ENCODE measurements around the gene ZBTB7C. TPM values are rescaled to one million over a fixed set of nuclear protein-coding genes. Genes with fewer than 3 reads are reported as not detected.

Gene ZBTB7C
- total and polyA plus RNA-seq, 9 of the 15 experiments (the other 6 are each of a cell fraction or from before 2014, with no cell fraction given), result not detected

DNA sequence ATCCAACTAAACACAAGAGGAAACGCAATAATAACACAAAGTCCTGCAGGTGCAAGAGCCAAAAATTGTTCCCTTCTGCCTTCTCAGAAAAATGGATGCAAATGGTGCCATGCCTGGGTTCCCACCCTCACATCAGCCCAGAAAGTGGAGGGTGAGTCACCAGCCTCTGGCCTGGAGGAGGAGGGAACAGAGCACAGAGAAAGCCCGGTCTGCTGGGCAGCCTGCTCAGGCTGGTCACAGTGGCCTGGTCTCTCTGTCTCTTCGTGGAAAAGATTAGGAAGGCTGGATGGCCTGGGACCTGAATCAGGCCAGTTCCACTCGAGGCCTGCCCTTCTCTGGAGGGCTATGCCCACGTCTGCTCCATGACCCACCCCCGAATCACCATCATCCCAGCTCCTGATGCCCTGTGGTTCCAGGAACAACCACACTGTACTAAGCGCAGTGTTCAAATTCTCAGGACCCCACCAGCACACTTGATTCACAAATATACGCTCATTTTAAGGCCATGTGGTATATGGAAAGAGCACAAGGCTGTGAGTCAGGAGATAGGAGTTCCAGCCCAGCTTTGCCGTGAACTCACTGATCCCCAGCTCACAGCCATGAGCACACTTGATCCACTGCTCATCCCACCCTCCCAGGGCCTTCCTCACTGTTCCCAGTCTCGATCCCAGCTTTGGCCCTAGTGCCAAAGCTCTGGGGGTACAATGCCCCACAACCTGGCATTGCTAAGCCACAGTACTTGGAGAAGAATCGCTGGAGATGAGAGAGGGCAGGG is 82.1 kb downstream of the ZBTB7C start:
- intact Hi-C loops (cut with micrococcal nuclease) (no loop called here), in situ Hi-C loops (cut with MboI) (no loop called here)
- no peak for FAIRE-seq
- no peak overlapping the region for H3K4me2 ChIP-seq (ENCODE audit: insufficient read depth, low read length)
- H3K27ac ChIP-seq (ENCODE audit: extremely low read depth, low read depth, low read length), result no peak overlapping the region
- H3K9ac ChIP-seq (ENCODE audit: insufficient read depth in 1 of 2, low read depth in 2 of 2, low read length in 2 of 2), result no peak overlapping the region
- ChIA-PET CTCF (ENCODE audit: low intra/inter-chr PET ratio) (no interaction called here), POLR2A (no interaction called here)
- H4K20me1 ChIP-seq (replicated peaks; ENCODE audit: control insufficient read depth, insufficient read depth, low read length), result no peaks in the 10 kb centered on the region
- H3K9me1 ChIP-seq (ENCODE audit: control insufficient read depth, insufficient read depth, low read length), result no peaks in the 10 kb centered on the region
- no peaks in the 10 kb centered on the region for H3K79me2 ChIP-seq (ENCODE audit: control insufficient read depth, insufficient read depth, low read length)
- no peaks in the 10 kb centered on the region for H3K36me3 ChIP-seq (ENCODE audit: control insufficient read depth, insufficient read depth, low read length)
- H2AFZ ChIP-seq (ENCODE audit: low read depth, low read length), result no peak overlapping the region
- no peak overlapping the region for H3K4me3 ChIP-seq
- no TSS peak for BruUV-seq (replicated peaks)
- no peaks in the 10 kb centered on the region for H3K4me1 ChIP-seq (replicated peaks in 1 of 2; ENCODE audit: control insufficient read depth in 2 of 2, insufficient read depth in 2 of 2, low read length in 2 of 2)
- no peak for ATAC-seq
- DNase-seq (ENCODE audit: extremely low read depth in 1 of 4, low spot score in 3 of 4), result no peak
- H3K9me3 ChIP-seq (replicated peaks; ENCODE audit: control insufficient read depth, insufficient read depth, low read depth, low read length), result no peaks in the 10 kb centered on the region
- 0% methylated on average over 11 of the region's 11 CpGs for WGBS (ENCODE audit: insufficient coverage, low coverage, missing lambda C conversion rate)
- H3K27me3 ChIP-seq (ENCODE audit: control insufficient read depth in 2 of 2, insufficient read depth in 2 of 2, low read length in 2 of 2), result peaks cover 0 to 18% of the 10 kb centered on the region in 2 experiments; a peak in 2 of 5 replicates
- TF ChIP-seq, protein P1, sequence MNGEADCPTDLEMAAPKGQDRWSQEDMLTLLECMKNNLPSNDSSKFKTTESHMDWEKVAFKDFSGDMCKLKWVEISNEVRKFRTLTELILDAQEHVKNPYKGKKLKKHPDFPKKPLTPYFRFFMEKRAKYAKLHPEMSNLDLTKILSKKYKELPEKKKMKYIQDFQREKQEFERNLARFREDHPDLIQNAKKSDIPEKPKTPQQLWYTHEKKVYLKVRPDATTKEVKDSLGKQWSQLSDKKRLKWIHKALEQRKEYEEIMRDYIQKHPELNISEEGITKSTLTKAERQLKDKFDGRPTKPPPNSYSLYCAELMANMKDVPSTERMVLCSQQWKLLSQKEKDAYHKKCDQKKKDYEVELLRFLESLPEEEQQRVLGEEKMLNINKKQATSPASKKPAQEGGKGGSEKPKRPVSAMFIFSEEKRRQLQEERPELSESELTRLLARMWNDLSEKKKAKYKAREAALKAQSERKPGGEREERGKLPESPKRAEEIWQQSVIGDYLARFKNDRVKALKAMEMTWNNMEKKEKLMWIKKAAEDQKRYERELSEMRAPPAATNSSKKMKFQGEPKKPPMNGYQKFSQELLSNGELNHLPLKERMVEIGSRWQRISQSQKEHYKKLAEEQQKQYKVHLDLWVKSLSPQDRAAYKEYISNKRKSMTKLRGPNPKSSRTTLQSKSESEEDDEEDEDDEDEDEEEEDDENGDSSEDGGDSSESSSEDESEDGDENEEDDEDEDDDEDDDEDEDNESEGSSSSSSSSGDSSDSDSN (IDR thresholded peaks at IDR 0.05; ENCODE audit: borderline replicate concordance in 1 of 2, low read depth in 2 of 2, low read length in 2 of 2), result no peak
- TF ChIP-seq ZNF57 (CRISPR knock-in tag; IDR thresholded peaks at IDR 0.05) (no peak), ZFPM2 (CRISPR knock-in tag; IDR thresholded peaks at IDR 0.05) (no peak), TAF15 (IDR thresholded peaks at IDR 0.05; ENCODE audit: low read depth, low read length) (no peak), ELF1 (tag; IDR thresholded peaks at IDR 0.05) (no peak), PHB2 (IDR thresholded peaks at IDR 0.05; ENCODE audit: low read depth) (no peak), HCFC1 (IDR thresholded peaks at IDR 0.05; ENCODE audit: low read depth, low read length) (no peak), HNRNPK (IDR thresholded peaks at IDR 0.05; ENCODE audit: low read depth, low read length, poor library complexity, severe bottlenecking) (no peak), HNRNPLL (IDR thresholded peaks at IDR 0.05; ENCODE audit: low read depth, low read length, poor library complexity, severe bottlenecking) (no peak), PHB (CRISPR knock-in tag; IDR thresholded peaks at IDR 0.05) (no peak), HIVEP1 (CRISPR knock-in tag; IDR thresholded peaks at IDR 0.05) (no peak), PYGO2 (tag; IDR thresholded peaks at IDR 0.05) (no peak), KLF13 (tag; IDR thresholded peaks at IDR 0.05; ENCODE audit: borderline replicate concordance, low read depth) (no peak), ZNF197 (CRISPR knock-in tag; IDR thresholded peaks at IDR 0.05; ENCODE audit: low read depth) (no peak), NRF1 (conservative IDR thresholded peaks at IDR 0.05 in 1 of 2, IDR thresholded peaks at IDR 0.05 in 1 of 2) (no peak), TARDBP (IDR thresholded peaks at IDR 0.05) (no peak)
- TF ChIP-seq, protein P2, sequence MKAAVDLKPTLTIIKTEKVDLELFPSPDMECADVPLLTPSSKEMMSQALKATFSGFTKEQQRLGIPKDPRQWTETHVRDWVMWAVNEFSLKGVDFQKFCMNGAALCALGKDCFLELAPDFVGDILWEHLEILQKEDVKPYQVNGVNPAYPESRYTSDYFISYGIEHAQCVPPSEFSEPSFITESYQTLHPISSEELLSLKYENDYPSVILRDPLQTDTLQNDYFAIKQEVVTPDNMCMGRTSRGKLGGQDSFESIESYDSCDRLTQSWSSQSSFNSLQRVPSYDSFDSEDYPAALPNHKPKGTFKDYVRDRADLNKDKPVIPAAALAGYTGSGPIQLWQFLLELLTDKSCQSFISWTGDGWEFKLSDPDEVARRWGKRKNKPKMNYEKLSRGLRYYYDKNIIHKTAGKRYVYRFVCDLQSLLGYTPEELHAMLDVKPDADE (conservative IDR thresholded peaks at IDR 0.05; ENCODE audit: control insufficient read depth, low read depth, low read length), result no peak

Data from K562 (cell line).